ENCODE measurements around the gene ZNF428. TPM values are rescaled to one million over a fixed set of nuclear protein-coding genes. Genes with fewer than 3 reads are reported as not detected.
"Not testable (repeated sequence)": the region's sequence is repeated elsewhere in the genome, so short reads cannot be mapped to it uniquely, and the experiment has no call there.

Gene ZNF428
- total and polyA plus RNA-seq, 4 donors, result 27.9 to 95.3 (median 46.2) TPM

DNA sequence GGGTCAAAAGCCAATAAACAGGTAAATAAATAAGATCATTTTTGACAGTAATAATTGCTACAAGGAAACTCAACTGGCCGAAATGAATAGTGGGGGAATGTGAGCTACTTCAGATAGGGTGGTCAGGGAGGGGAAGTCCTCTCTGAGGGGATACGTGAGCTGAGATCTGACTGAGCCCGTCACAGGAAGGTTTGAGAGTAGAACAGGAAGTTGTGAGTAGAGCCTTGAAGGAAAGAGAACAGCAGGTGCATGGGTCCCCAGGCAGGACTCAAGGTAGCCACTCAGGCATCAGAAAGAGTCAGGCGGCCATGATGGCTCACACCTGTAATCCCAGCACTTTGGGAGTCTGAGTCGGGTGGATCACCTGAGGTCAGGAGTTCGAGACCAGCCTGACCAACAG, 29.8 kb downstream of the ZNF428 start:
- DNase-seq, result no peak
- 53 to 73% methylated on average over 6 of the region's 6 CpGs for WGBS, 2 donors
- Histone ChIP-seq H3K4me3 (no peak overlapping the region), H3K27ac (ENCODE audit: low read depth in 1 of 2, low read length in 1 of 2) (no peak overlapping the region), H3K4me1 (ENCODE audit: control insufficient read depth in 5 of 5, insufficient read depth in 5 of 5, low read length in 5 of 5) (peaks cover 0 to 11% (median 0%) of the 10 kb centered on the region in 5 donors), H3K36me3 (ENCODE audit: control insufficient read depth in 4 of 4, insufficient read depth in 4 of 4, low read length in 4 of 4) (peaks cover 0 to 30% (median 15%) of the 10 kb centered on the region in 4 donors), H3K27me3 (ENCODE audit: control insufficient read depth in 3 of 3, insufficient read depth in 3 of 3, low read length in 2 of 3) (no peaks in the 10 kb centered on the region), H3K9me3 (ENCODE audit: control insufficient read depth in 4 of 4, insufficient read depth in 3 of 4, low read length in 3 of 4) (peaks cover 0 to 2% (median 0%) of the 10 kb centered on the region in 4 donors), H3K9ac (ENCODE audit: insufficient read depth in 1 of 2, low read length in 2 of 2) (no peak overlapping the region)
- no peak for ATAC-seq (ENCODE audit: insufficient read depth, low FRiP score)
- TF ChIP-seq, protein P1, sequence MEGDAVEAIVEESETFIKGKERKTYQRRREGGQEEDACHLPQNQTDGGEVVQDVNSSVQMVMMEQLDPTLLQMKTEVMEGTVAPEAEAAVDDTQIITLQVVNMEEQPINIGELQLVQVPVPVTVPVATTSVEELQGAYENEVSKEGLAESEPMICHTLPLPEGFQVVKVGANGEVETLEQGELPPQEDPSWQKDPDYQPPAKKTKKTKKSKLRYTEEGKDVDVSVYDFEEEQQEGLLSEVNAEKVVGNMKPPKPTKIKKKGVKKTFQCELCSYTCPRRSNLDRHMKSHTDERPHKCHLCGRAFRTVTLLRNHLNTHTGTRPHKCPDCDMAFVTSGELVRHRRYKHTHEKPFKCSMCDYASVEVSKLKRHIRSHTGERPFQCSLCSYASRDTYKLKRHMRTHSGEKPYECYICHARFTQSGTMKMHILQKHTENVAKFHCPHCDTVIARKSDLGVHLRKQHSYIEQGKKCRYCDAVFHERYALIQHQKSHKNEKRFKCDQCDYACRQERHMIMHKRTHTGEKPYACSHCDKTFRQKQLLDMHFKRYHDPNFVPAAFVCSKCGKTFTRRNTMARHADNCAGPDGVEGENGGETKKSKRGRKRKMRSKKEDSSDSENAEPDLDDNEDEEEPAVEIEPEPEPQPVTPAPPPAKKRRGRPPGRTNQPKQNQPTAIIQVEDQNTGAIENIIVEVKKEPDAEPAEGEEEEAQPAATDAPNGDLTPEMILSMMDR (IDR thresholded peaks at IDR 0.05; ENCODE audit: control extremely low read depth, extremely low read depth), result no peak

DNA sequence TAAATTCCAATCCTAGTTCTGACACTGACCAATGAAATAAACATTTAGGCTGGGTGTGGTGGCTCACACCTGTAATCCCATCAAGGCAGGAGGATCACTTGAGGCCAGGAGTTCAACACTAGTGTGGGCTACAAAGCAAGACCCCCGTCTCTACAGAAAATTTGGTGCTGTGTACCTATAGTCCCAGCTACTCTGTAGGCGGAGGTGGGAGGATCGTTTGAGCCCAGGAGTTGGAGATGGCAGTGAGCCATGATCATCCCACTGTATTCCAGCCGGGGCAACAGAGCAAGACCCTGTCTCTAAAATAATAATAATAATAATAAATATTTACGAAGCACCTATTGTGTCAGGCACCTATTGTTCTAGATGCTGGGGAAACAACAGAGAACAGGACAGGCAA, 30.2 kb downstream of the ZNF428 start:
- peaks cover 0 to 7% (median 0%) of the 10 kb centered on the region in 5 donors for H3K4me1 ChIP-seq (ENCODE audit: control insufficient read depth in 5 of 5, insufficient read depth in 5 of 5, low read length in 5 of 5)
- no peaks in the 10 kb centered on the region for H3K27me3 ChIP-seq (ENCODE audit: control insufficient read depth in 3 of 3, insufficient read depth in 3 of 3, low read length in 2 of 3)
- no peak overlapping the region for H3K9ac ChIP-seq (ENCODE audit: insufficient read depth in 1 of 2, low read length in 2 of 2)
- 87 to 92% methylated on average over 5 of the region's 5 CpGs for WGBS, 2 donors
- TF ChIP-seq, protein P1 (IDR thresholded peaks at IDR 0.05; ENCODE audit: control extremely low read depth, extremely low read depth), result no peak
- peaks cover 0 to 2% (median 0%) of the 10 kb centered on the region in 4 donors for H3K9me3 ChIP-seq (ENCODE audit: control insufficient read depth in 4 of 4, insufficient read depth in 3 of 4, low read length in 3 of 4)
- peaks cover 0 to 30% (median 15%) of the 10 kb centered on the region in 4 donors for H3K36me3 ChIP-seq (ENCODE audit: control insufficient read depth in 4 of 4, insufficient read depth in 4 of 4, low read length in 4 of 4)
- H3K4me3 ChIP-seq, result no peak overlapping the region
- ATAC-seq (ENCODE audit: insufficient read depth, low FRiP score) (no peak), DNase-seq (no peak)
- no peak overlapping the region for H3K27ac ChIP-seq (ENCODE audit: low read depth in 1 of 2, low read length in 1 of 2)

DNA sequence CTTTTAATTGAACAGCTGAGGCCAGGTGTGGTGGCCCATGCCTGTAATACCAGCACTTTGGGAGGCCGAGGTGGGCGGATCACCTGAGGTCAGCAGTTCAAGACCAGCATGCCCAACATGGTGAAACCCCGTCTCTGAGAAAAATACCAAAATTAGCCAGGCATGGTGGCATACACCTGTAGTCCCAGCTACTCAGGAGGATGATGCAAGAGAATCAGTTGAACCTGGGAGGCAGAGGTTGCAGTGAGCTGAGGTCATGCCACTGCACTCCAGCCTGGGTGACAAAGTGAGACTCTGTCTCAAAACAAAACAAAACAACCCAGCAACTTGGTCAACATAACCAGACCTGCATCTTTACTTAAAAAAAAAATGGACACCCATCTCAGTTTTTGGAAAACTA, 32.4 kb downstream of the ZNF428 start:
- not testable (repeated sequence) for H3K9ac ChIP-seq (ENCODE audit: insufficient read depth in 1 of 2, low read length in 2 of 2); H3K9me3 ChIP-seq (ENCODE audit: control insufficient read depth in 4 of 4, insufficient read depth in 3 of 4, low read length in 3 of 4); H3K27ac ChIP-seq (ENCODE audit: low read depth in 1 of 2, low read length in 1 of 2); H3K4me3 ChIP-seq; DNase-seq; ATAC-seq (ENCODE audit: insufficient read depth, low FRiP score); H3K4me1 ChIP-seq (ENCODE audit: control insufficient read depth in 5 of 5, insufficient read depth in 5 of 5, low read length in 5 of 5); H3K27me3 ChIP-seq (ENCODE audit: control insufficient read depth in 3 of 3, insufficient read depth in 3 of 3, low read length in 2 of 3)
- H3K36me3 ChIP-seq (ENCODE audit: control insufficient read depth in 4 of 4, insufficient read depth in 4 of 4, low read length in 4 of 4), result peaks cover 0 to 14% (median 5%) of the 10 kb centered on the region in 4 donors
- 98 to 100% methylated on average over 3 of the region's 3 CpGs for WGBS, 2 donors

DNA sequence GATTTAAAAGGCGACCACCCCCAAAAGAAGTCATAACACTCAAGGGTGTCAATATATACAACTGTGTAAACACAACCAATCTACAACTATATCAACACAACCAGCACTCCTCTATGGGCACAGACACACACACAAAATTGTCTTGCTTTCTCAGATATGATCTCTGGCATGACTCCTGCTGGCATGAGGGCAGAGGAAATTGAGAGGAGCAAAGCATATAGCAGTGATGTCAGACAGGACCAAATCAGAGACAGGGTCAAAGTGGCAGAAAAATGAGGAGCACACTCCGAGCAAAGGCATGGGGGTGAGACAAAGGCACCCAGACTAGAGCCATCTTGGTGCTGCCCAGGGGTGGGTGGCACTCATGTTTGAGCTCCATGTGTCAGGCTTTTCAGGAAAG, 33.1 kb downstream of the ZNF428 start:
- H3K9ac ChIP-seq (ENCODE audit: insufficient read depth in 1 of 2, low read length in 2 of 2), result no peak overlapping the region
- 61 to 79% methylated on average over 2 of the region's 2 CpGs for WGBS, 2 donors
- no peak for ATAC-seq (ENCODE audit: insufficient read depth, low FRiP score)
- TF ChIP-seq, protein P1 (IDR thresholded peaks at IDR 0.05; ENCODE audit: control extremely low read depth, extremely low read depth), result no peak
- peaks cover 0 to 10% (median 7%) of the 10 kb centered on the region in 5 donors for H3K4me1 ChIP-seq (ENCODE audit: control insufficient read depth in 5 of 5, insufficient read depth in 5 of 5, low read length in 5 of 5)
- no peaks in the 10 kb centered on the region for H3K27me3 ChIP-seq (ENCODE audit: control insufficient read depth in 3 of 3, insufficient read depth in 3 of 3, low read length in 2 of 3)
- H3K4me3 ChIP-seq, result no peak overlapping the region
- H3K9me3 ChIP-seq (ENCODE audit: control insufficient read depth in 4 of 4, insufficient read depth in 3 of 4, low read length in 3 of 4), result peaks cover 0 to 2% (median 0%) of the 10 kb centered on the region in 4 donors
- no peak overlapping the region for H3K27ac ChIP-seq (ENCODE audit: low read depth in 1 of 2, low read length in 1 of 2)
- no peak for DNase-seq
- peaks cover 0 to 11% (median 5%) of the 10 kb centered on the region in 4 donors for H3K36me3 ChIP-seq (ENCODE audit: control insufficient read depth in 4 of 4, insufficient read depth in 4 of 4, low read length in 4 of 4)

All from lung (tissue), 12 donors.